Measurements from ENCODE around the gene NOC3L.
"Not testable (repeated sequence)": the region's sequence is repeated elsewhere in the genome, so short reads cannot be mapped to it uniquely, and the experiment has no call there.

The NOC3L gene

DNA sequence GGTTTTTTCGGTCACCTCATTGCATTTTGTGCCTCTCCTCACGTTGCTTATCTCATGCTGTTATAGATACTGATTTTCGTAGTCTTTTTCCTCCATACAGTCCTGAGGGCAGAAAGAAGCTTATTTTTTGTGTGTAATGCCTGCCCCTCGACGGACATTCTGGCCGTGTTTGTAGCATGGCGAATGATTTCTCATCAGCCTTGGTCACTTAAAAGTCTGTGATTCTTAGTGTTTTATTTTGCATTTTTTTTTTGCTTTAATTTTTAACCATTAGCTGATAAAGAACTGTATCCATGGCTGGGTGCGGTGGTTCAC, 469 bp upstream of the NOC3L start:
- DNase-seq (ENCODE audit: low read depth in 2 of 2): no peak

DNA sequence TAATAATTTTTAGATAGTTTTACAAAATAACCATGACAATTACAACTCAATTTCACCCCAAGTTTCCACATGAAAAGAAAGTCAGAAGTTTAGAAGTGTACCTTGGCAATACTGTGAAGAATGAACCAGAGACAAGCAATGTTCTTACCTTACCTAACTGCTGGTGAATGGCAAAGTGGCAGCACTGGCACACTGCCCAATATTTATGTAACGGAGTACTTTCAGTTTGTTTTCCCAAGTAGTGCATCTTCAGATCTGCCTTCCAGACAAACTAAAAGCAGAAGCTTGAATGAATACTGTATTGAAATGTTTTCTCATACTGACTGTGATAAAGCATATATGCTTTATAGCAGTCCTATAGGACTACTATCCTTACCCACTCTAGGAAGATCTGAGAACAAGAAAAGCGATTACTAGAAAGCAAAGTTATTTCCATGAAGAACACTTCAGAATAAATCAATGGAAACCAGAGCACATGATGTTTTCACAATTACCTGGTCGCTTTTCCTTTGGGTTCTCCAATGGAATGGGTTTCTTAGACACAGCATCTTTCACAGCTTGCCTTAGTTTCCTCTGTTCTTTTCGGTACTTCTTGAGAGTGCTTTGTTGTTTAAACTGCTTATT, 1.5 kb downstream of the NOC3L start:
- no peak for DNase-seq (ENCODE audit: low read depth in 2 of 2)

DNA sequence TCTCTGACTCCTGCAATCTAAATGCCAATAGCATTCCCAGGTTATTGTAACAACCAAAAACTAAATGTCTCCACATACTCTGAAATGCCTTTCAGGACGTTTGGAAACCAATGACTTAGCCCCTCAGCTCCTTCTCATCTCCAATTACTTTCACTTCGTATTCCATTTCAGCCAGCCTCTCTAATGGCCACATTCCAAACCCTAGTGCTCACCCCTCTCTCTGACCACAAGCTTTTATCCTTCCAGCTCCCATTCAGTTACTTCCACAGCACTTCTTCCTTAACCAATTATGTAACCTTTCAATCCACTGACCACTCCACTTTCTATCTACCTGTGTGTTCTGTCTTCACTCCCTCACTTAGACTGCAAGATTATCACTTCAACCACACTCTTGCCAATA, 4.3 kb downstream of the NOC3L start:
- DNase-seq (ENCODE audit: low read depth in 2 of 2): peak; percentile 82 to 84

DNA sequence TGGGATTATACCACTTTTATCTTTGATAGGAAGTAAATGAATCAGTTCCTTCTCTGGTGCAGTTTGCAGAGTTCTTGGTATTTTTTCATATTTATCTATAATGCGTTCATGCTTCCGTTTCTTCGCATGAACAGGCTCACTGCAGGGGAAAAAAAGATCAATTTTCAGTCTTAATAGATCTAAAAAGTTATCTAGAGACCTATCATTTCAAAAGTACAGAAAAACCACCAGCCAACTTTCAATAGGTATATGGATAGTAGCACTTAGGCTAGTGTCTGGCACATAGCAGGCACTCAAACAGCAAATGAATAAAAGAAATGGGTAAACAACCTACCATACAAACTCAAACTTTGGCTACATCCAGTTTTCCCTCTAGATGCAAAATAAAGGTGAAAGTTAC, 5.5 kb downstream of the NOC3L start:
- DNase-seq (ENCODE audit: low read depth in 2 of 2): no peak

DNA sequence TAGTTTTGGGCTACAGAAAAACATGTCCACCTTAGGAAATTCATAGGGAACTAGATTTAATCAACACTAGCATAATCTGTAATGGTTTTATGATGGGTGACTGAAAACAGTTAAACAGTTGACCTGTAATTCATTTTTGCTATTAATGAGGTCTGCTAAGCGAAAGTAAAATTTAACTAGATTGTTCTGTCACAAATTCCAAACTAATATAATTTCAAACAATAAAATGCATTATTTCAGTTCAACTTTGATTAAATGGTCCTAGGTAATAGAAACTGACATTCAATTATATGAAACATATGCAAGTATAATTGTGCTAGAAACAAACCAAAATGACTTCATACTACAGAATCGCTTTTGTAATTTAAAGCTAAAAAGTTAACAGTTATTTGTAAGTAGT, 6.9 kb downstream of the NOC3L start:
- DNase-seq (ENCODE audit: low read depth in 2 of 2): no peak

DNA sequence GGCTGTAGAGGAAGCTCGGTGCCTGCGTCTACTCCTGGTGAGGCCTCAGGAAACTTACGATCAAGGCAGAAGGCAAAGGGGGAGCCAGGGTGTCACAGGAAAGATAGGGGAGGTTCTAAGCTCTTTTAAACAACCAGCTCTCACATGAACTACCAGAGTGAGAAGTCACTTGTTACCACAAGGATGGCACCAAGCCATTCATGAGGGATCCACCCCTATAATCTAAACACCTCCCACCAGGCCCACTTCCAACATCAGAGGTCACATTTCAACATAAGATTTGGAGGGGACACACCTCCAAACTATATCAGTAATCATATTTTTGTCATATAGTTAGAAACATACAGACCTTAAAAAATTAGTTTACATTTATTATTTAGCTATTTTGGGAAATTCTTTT, 9.4 kb downstream of the NOC3L start:
- DNase-seq (ENCODE audit: low read depth in 2 of 2): no peak

DNA sequence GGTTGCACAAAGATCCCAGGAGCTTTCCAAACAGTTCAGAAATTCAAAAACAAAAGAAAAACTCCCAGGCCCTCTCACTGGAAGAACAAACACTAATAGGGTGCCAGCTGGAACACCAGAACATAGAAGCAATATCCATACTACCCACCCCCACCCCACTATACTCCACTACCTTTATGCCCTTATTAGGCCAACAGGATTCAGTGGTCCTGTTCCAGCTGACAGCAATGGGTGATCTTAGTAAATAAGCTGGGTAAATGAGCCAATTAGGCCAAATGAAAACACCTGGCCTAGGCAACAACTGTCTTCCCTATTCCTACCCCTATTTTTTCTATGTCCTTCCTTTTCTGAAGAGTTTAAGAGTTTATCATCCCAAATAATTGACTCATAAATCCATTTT, 11.7 kb downstream of the NOC3L start:
- no peak for DNase-seq (ENCODE audit: low read depth in 2 of 2)

DNA sequence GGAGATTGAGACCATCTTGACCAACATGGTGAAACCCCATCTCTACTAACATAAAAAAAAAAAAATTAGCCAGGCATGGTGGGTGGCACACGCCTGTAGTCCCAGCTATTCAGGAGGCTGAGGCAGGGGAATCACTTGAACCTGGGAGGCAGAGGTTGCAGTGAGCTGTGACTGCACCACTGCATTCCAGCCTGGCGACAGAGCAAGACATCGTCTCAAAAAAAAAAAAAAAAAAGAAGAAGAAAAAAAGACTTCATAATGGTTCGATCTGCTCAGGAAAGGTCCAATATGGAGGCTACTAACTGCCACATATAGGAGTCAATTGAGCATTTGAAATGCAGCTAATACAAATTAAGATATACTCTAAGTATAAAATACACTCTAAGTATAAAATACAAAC, 12.2 kb downstream of the NOC3L start:
- DNase-seq (ENCODE audit: low read depth in 2 of 2): not testable (repeated sequence)

DNA sequence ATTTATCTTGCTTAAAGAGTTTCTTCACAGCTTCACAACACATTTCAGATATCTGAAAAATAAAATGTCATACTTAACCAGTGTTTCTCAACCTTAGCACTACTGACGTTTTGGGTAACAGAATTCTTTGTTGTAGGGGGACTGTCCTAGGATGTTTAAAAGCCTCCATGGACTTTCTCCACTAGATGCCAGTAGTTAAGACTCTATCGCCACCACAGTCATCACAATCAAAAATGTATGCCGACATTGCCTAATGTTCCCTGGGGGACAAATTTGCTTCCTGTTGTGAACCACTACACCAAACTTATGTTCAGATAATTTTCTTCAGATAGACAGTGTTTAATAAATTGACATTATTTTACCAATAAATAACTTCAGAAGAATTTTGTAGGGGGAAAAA, 13.4 kb downstream of the NOC3L start:
- DNase-seq (ENCODE audit: low read depth in 2 of 2): no peak

DNA sequence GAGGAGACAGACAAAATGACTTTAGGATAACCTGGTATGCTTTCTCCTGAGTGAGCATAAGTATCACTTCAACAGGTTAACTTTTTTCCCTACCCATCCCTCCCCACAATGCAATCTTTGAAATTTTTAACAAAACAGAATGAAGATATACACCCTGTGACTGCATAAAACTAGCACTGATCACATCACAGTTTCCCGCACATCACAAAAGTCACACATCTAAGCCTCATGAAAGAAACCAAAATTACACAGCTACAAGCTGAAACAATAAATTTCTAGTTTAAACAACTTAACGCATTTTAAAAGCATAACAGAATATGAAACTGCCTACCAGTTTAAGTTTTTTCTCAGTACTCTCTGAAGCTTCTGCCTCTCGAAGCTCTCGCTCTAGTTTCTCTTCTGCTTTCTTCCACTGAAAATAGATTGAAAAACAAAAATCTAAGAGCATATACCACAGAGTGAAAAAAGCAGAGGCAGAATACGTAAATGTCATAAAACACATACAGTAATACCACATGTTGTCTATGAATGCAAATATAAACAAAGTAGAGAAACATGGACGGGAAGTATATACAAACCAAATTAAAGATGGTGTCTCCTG, 18.1 kb downstream of the NOC3L start:
- no peak for DNase-seq (ENCODE audit: low read depth in 2 of 2)

DNA sequence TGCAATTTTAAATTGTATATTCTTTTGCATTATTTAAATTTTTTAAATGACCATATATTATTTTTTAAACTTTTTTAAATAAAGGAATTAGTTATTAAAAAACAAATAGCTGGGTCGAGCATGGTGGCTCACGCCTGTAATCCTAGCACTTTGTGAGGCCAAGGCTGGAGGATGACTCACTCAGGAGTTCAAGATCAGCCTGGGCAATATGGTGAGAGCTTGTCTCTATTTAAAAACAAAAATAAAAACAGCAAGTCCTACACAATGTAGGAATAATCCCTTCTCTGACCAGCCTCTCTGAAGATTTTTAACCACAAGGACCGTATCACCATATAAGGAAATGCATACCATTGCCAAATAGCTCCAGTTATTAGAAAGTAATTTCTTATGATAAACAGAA, 19.6 kb downstream of the NOC3L start:
- no peak for DNase-seq (ENCODE audit: low read depth in 2 of 2)

DNA sequence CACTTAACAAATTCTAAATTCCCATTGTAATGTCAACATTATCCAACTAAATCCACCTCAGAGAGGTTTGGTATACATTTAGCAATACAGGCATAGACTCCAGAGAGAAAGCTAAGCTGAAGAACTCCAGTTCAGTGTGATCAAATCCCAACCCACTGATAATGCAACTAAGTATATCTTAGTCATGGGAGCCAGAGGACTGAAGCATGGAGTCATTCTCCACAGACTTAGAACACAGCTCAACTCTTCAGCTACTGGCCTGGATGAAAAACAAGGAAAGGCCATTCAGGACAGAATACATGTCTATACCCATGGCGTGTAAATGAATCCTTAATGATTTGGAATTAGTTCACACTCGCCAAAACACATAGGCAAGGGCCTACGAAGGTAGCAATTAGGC, 27.9 kb downstream of the NOC3L start:
- no peak for DNase-seq (ENCODE audit: low read depth in 2 of 2)

DNA sequence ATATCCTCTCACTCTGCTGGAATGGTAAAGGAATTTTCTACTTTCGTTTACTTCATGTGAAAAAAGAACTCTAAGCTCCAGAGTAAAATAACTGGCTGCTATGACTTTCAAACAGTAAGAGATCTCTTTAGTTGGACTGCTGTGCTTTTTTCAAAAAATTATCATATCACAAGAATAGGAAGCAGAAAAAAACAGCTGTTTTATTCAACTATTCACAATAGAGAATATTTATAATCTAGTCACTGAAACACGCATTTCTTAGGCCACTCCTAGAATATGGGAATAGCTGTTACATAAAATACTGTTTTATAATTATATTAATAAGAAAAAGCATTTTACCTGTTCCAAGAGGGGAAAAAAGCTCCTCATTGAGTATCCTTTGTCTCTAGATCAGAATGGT, 29.7 kb downstream of the NOC3L start:
- DNase-seq (ENCODE audit: low read depth in 2 of 2): no peak

DNA sequence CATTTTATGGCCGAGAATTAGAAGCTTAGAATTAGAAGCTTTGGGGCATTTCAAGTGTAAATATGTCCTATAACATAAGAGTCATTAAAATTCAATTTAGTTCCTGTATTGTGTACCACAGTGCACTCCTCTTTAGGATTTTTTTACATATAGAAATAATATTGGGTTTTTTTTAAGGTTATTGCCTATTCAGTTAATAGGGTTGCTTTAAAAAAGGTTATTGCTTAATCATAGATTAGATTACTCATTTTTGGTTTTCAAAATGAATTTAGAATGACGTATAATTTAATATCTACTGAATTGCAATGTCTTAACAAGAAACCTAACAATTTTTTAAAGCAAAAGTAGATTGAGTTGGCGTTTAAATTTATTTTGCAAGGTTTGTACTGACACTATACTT, 34.1 kb downstream of the NOC3L start:
- DNase-seq (ENCODE audit: low read depth in 2 of 2): no peak

DNA sequence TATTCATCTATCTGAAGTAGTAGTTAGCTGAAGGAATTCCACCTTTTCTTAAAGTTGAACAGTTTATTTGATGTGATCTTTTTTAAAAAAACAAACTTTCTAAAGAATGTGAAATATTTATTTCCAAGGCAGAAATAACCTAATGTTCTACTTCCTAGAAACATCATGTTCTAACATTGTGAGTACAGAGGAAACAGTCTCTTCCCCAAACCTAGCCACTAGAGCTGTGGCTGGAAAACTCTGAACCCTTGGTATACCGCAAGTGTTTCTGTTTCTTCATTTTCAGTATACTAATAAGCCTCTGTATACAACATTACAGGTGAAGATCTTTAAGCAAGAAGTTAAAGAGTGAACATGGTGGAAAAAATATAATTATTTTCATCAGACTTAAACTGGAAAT, 35.1 kb downstream of the NOC3L start:
- DNase-seq (ENCODE audit: low read depth in 2 of 2): no peak

DNA sequence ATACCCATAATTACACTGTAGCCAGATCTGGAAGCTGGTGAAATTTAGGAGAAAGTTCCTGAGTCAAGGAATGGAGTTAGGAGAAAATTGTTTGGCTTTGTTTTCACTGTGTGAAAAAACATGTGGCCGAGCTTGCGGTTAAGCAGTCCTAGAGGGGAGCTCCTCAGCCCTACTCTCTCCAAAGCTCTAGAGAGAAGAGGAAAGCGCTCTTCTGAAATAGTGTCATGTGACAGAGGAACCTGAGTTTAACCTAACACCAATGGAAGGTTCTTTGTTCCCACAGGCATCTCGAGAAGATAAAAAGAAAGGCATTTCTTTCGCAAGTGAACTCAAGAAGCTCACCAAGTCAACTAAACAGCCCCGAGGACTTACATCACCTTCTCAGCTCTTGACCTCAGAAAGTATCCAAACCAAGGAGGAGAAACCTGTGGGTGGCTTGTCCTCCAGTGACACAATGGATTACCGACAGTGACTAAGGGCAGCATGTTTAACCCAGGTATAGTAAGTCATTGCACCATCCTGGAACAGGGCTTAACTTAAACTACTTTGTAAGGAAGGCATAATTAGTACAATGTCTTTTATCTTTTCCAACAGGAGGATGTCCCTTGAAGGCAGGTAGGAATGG, 38.0 kb downstream of the NOC3L start:
- no peak for DNase-seq (ENCODE audit: low read depth in 2 of 2)

DNA sequence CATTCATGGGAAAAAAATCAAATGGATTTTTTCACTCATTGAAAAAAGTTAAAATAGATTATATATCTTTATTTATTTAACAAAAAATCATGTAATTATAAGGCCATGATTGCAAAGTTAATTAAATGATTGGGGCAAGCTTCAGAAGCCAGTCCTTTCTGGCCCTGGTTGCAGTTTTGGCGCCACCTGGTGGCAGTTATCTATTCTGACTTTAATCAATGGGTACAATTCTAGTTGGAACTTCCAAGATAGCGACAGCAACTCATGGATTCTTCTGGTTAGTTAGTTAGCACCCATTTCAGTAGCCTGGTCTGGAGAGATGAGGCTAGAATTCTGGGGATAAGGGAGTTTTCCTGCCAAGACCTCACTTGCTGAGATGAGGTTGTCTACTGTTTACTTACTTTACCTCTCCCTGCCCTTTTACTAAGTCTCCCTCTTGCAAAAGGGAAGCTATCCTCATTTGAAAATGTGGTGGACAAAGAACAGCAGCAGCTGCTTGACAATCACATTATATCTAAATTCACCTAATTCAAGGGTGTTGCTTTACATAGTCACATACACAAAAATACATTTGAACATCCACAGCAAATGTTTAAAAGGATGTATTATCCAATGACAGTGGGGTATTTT, 42.3 kb downstream of the NOC3L start:
- DNase-seq (ENCODE audit: low read depth in 2 of 2): peak in 1 of 2 experiments; percentile 27

DNA sequence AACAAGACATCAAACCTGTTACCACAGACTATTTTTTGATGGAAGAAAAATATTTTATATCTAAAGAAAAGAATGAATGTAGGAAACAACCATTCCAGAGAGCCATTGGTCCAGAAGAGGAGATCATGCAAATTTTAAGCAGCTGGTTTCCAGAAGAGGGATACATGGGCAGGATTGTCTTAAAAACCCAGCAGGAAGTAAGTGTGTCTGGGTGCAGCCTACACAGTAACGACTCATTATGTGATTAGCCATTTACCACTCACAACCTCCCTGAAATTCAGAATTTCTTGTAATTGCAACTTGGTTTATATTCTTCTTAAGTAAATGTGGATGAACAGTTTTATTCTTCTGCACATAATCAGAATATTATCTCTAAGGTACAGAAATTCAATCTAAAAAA, 46.2 kb downstream of the NOC3L start:
- no peak for DNase-seq (ENCODE audit: low read depth in 2 of 2)

DNA sequence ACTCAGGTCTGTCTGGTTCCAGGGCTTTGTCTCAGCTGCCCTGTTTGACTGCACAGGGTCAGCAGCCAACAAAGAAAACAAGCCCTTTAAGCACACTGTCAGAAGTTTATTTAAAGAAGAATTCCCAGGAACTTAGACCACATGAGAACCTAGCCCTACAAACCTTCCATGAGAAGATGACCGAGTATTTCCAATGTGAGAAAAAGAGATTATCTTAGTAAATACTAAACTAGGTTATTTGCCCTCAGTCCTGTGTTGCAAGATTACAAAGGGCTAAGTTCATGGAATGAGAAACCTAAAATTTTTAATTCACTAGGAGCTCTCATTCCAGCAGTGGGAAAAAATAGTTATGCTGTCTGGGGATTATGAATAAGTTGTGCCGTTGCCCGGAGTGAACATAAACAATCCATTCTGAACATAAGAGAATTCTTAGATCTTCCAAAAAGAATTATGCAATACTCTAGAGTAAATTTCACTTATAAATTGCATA, 46.7 kb downstream of the NOC3L start:
- peak; percentile 68 for DNase-seq (ENCODE audit: low read depth in 2 of 2)

DNA sequence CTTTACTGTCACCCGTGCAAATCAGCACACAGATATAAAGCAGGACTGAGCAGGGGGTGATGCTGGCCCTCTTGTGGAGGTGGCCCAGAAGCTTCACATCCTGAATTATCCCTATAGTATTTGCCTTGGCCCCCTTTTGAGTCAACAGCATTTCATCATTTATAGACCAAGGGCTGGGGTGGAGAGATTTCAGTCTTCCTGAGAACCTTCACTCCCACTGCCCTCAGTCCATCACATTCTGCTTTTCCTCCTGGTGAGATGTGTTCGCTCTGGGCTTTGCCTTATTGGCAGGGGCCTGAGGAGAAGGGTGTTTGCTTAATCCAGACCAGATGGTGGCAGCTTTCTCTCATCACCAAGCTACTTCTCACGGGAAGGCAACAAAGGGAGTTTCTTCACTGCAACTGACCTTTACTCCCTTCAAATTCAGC, 47.7 kb downstream of the NOC3L start:
- DNase-seq (ENCODE audit: low read depth in 2 of 2): peak; percentile 40 to 47

DNA sequence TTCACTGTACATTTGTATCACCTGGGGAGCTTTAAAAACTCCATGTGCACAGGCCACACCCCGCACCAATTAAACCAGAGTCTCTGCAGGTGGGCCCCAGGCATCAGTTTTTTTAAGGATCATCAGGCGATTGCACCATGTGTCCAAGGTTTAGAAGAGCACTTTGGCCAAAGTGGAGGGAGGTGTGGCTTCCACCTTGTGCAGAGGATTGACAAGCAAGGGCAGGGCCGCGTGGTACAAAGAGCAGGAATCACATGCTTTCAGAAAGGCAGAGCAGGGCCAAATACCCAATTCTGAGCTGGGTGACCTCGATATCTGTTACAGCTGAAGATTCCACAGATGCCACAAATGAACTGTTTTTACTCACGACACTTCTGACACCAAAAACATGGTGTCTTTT, 52.4 kb downstream of the NOC3L start:
- DNase-seq (ENCODE audit: low read depth in 2 of 2): no peak

DNA sequence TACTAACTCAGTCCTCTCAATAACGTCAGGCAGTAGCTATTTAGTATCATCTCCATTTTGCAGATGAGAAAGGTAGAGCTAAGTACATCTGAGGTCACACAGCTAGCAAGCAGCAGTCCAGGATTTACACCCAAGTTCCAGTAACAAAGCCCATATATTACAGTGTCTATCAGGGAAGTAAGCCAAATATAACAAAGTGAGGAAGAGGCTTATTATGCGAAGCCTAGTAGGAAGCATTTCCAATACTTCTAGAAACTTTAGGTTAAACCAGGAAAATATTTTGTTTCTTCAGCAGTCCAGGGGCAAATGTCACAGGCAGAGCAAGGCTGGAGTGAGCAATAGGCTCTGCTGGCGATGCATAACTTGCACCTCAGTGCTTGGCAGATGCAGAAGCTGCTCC, 53.9 kb downstream of the NOC3L start:
- no peak for DNase-seq (ENCODE audit: low read depth in 2 of 2)

DNA sequence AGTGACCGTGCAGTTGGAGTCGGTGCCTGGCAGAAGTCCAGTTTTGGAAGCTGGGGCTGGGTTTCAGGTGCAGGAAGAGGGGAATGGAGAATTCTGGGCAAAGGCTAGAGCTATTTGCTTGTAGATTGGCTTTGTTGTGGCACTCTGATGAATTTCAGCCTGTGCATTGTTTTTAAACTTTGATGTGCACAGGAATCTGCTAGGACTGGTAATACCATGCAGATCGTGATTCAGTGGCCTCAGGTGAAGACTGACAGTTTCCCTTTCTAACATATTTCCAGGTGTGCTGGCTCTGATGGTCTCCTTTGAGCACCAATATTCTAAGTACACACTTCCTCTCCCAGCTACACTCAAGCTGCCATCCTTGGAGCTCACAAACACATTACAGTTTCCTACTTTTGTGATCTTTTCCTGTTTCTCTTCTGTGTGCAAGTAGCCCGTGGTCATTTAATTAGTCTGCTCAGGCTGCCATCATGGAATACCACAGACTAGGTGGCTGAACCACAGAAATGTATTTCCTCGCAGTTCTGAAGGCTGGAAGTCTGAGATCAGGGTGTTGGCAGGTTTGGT, 55.6 kb downstream of the NOC3L start:
- DNase-seq (ENCODE audit: low read depth in 2 of 2): no peak
